CD4-positive, alpha-beta T cell (primary cell): Measurements from ENCODE around the gene RUFY4. TPM values are rescaled to one million over a fixed set of nuclear protein-coding genes. Genes with fewer than 3 reads are reported as not detected.

Experiments used
- ATAC-seq: fragments of 200-7000 bp; cut with Tn5 transposase; one replicate; pipeline ENCODE4 v1.10.0; 2022; ENCODE audit warnings: mild to moderate bottlenecking; ENCODE audit not compliant: poor library complexity
- CTCF ChIA-PET: fragments of 350-600 bp; sonication (Branson Sonifier 250); formaldehyde crosslinking; loops from one replicate; lab custom pipeline; 2021; ENCODE audit warnings: antibody characterized with exemption, inconsistent platforms; lab: Charles Lee
- POLR2A ChIA-PET: fragments of 350-600 bp; sonication (Branson Sonifier 250); formaldehyde crosslinking; loops from one replicate; lab custom pipeline; 2021; ENCODE audit warnings: antibody characterized with exemption, inconsistent platforms; lab: Charles Lee
- DNase-seq, 14 experiments: peaks; one replicate each; pipeline ENCODE4 v3.0.0-alpha.2; 2013 to 2020; ENCODE audit warnings: mixed read lengths in 2 of 14
- H3K27ac ChIP-seq, 2 donors: one replicate each; pipeline versions ENCODE4 v1.5.1 to v1.7.0; 2013; ENCODE audit warnings: low read length in 2 of 2, low read depth in 1 of 2, mild to moderate bottlenecking in 1 of 2
- H3K27me3 ChIP-seq, 2 experiments: 1 replicate in 1 of 2; 2 replicates in 1 of 2; pipeline versions ENCODE4 v1.6.1 to v1.7.0; 2013; ENCODE audit warnings: low read length in 2 of 2, control low read depth in 1 of 2, mild to moderate bottlenecking in 1 of 2, moderate library complexity in 1 of 2; ENCODE audit not compliant: insufficient read depth in 2 of 2, control insufficient read depth in 1 of 2
- H3K36me3 ChIP-seq: one replicate; pipeline ENCODE4 v1.6.1; 2013; ENCODE audit warnings: low read length, control low read depth; ENCODE audit not compliant: insufficient read depth
- H3K4me1 ChIP-seq: one replicate; pipeline ENCODE4 v1.6.1; 2013; ENCODE audit warnings: low read length, control low read depth; ENCODE audit not compliant: insufficient read depth
- H3K4me3 ChIP-seq: one replicate; pipeline ENCODE4 v1.5.1; 2013; ENCODE audit warnings: mild to moderate bottlenecking, low read length, moderate library complexity
- H3K9me3 ChIP-seq, 2 experiments: 1 replicate in 1 of 2; 2 replicates in 1 of 2; pipeline versions ENCODE4 v1.6.1 to v1.7.0; 2013; ENCODE audit warnings: low read length in 2 of 2, mild to moderate bottlenecking in 2 of 2, control low read depth in 1 of 2, moderate library complexity in 1 of 2; ENCODE audit not compliant: control insufficient read depth in 1 of 2, insufficient read depth in 1 of 2
- H3K27ac Mint-ChIP-seq: one replicate; pipeline ENCODE4 v1.8.0; 2020; ENCODE audit warnings: mixed read lengths
- H3K27me3 Mint-ChIP-seq: one replicate; pipeline ENCODE4 v1.8.0; 2021; ENCODE audit warnings: mixed read lengths
- H3K36me3 Mint-ChIP-seq: one replicate; pipeline ENCODE4 v1.8.0; 2021; ENCODE audit warnings: low read depth, mixed read lengths
- H3K4me1 Mint-ChIP-seq: one replicate; pipeline ENCODE4 v1.8.0; 2021; ENCODE audit warnings: low read depth, mixed read lengths
- H3K4me3 Mint-ChIP-seq: one replicate; pipeline ENCODE4 v1.8.0; 2020; ENCODE audit warnings: mild to moderate bottlenecking, mixed read lengths
- H3K9me3 Mint-ChIP-seq: one replicate; pipeline ENCODE4 v1.8.0; 2020; ENCODE audit warnings: mixed read lengths
- CTCF ChIP-seq: fragments of 200-600 bp; IDR thresholded peaks from one replicate; pipeline ENCODE4 v1.8.0; 2022; ENCODE audit warnings: antibody characterized with exemption, mild to moderate bottlenecking
- intact Hi-C, 2 experiments: fragments of 100-400 bp; cut with DNase I in 1 of 2; cut with micrococcal nuclease in 1 of 2; formaldehyde crosslinking; loops; one replicate each; pipeline versions ENCODE4 v1.15.1 to v1.9.0; 2023 to 2025; cut with DNase I, micrococcal nuclease
- total RNA-seq, 174 experiments: library from RNA in 2 of 174; stranded (reverse) in 2 of 174; gene quantifications; one replicate each; pipeline ENCODE4 v1.2.3 and lab custom pipeline; 2021 to 2026

RUFY4 gene
- total RNA-seq, 2 experiments from 2014 or later = 0.78 to 0.85 TPM

- intact Hi-C loops = no loop called here
- H3K36me3 ChIP-seq = no peaks in the 10 kb centered on the region
- no peaks in the 10 kb centered on the region for H3K9me3 Mint-ChIP-seq
- DNase-seq = no peak
- no peaks in the 10 kb centered on the region for H3K4me1 Mint-ChIP-seq
- peaks cover 3% of the 10 kb centered on the region for H3K27me3 Mint-ChIP-seq
- no peak overlapping the region for H3K27ac Mint-ChIP-seq
- H3K36me3 Mint-ChIP-seq = no peaks in the 10 kb centered on the region
- H3K4me1 ChIP-seq = no peaks in the 10 kb centered on the region
- ChIA-PET CTCF (no interaction called here), POLR2A (no interaction called here)
- H3K27ac ChIP-seq = no peak overlapping the region
- H3K4me3 ChIP-seq = no peak overlapping the region
- no peak overlapping the region for H3K4me3 Mint-ChIP-seq
- H3K27me3 ChIP-seq = peaks cover 0 to 3% of the 10 kb centered on the region in 2 experiments
- H3K9me3 ChIP-seq = no peaks in the 10 kb centered on the region
- no peak for ATAC-seq
- TF ChIP-seq CTCF = no peak
Measured at GRCh38 chr2:218091746-218092145, 22.7 kb downstream of the RUFY4 start.

GRCh38 chr2:218093879-218094278 lies 24.8 kb downstream of the RUFY4 start:
- TF ChIP-seq CTCF = no peak
- Mint-ChIP-seq H3K9me3 (no peaks in the 10 kb centered on the region), H3K27ac (no peak overlapping the region), H3K4me1 (no peaks in the 10 kb centered on the region), H3K4me3 (no peak overlapping the region), H3K36me3 (no peaks in the 10 kb centered on the region), H3K27me3 (peaks cover 3% of the 10 kb centered on the region)
- Histone ChIP-seq H3K27ac (no peak overlapping the region), H3K4me3 (no peak overlapping the region), H3K9me3 (no peaks in the 10 kb centered on the region), H3K4me1 (no peaks in the 10 kb centered on the region), H3K27me3 (peaks cover 0 to 3% of the 10 kb centered on the region in 2 experiments), H3K36me3 (no peaks in the 10 kb centered on the region)
- DNase-seq = no peak
- POLR2A ChIA-PET = no interaction called here
- ATAC-seq = no peak
- intact Hi-C loops = no loop called here
- CTCF ChIA-PET = no interaction called here

GRCh38 chr2:218095853-218096252 lies 26.8 kb downstream of the RUFY4 start:
- Histone ChIP-seq H3K4me3 (no peak overlapping the region), H3K4me1 (no peaks in the 10 kb centered on the region), H3K27ac (no peak overlapping the region), H3K36me3 (no peaks in the 10 kb centered on the region), H3K27me3 (no peaks in the 10 kb centered on the region), H3K9me3 (no peaks in the 10 kb centered on the region)
- intact Hi-C loops = no loop called here
- Mint-ChIP-seq H3K4me1 (no peaks in the 10 kb centered on the region), H3K4me3 (no peak overlapping the region), H3K27me3 (no peaks in the 10 kb centered on the region), H3K36me3 (no peaks in the 10 kb centered on the region), H3K9me3 (no peaks in the 10 kb centered on the region), H3K27ac (no peak overlapping the region)
- ChIA-PET POLR2A (no interaction called here), CTCF (interaction anchor here (0.6 kb wide), 1 partner anchor 52 kb away, joined by 3 read pairs; no protein-coding TSS in a partner anchor)
- DNase-seq = no peak
- no peak for TF ChIP-seq CTCF
- ATAC-seq = no peak
